SIG-M5 treated with dmso at 0.1 percent for 504 hours (cell line): ENCODE data around the gene KBTBD13.
"Not testable (repeated sequence)": the region's sequence is repeated elsewhere in the genome, so short reads cannot be mapped to it uniquely, and the experiment has no call there.

Source experiments
- DNase-seq: peaks from one replicate; lab custom pipeline; 2025; ENCODE audit not compliant: unreplicated experiment; lab: John Stamatoyannopoulos, UW

KBTBD13 gene

GRCh38 chr15:65076486-65077290 lies at the start of gene KBTBD13:
Gene KBTBD13 (plus strand): TSS chr15:65076746. CDS start chr15:65076816, 70 bp downstream.
- DNase-seq: no peak

- no peak for DNase-seq
Measured at GRCh38 chr15:65026756-65027155, 49.8 kb upstream of the KBTBD13 start.

GRCh38 chr15:65027593-65027992 lies 49.0 kb upstream of the KBTBD13 start:
- DNase-seq: peak; percentile 10

- DNase-seq: no peak
Measured at GRCh38 chr15:65028338-65028737, 48.2 kb upstream of the KBTBD13 start.

- peak; percentile 66 for DNase-seq
Measured at GRCh38 chr15:65028921-65029735, 47.4 kb upstream of the KBTBD13 start, which contains the start of gene MTFMT. Gene MTFMT (minus strand): TSS chr15:65029639. CDS start chr15:65029613, 26 bp downstream.

GRCh38 chr15:65029736-65030208 lies 46.8 kb upstream of the KBTBD13 start:
- DNase-seq: no peak

- DNase-seq: no peak
Measured at GRCh38 chr15:65032801-65033537, 43.6 kb upstream of the KBTBD13 start.

GRCh38 chr15:65033659-65034269 lies 42.8 kb upstream of the KBTBD13 start:
- peak; percentile 68 for DNase-seq

GRCh38 chr15:65034719-65035118 lies 41.8 kb upstream of the KBTBD13 start:
- DNase-seq: no peak

GRCh38 chr15:65037309-65037708 lies 39.2 kb upstream of the KBTBD13 start:
- DNase-seq: no peak

- DNase-seq: no peak
Measured at GRCh38 chr15:65038428-65038827, 38.1 kb upstream of the KBTBD13 start.

GRCh38 chr15:65038836-65039235 lies 37.7 kb upstream of the KBTBD13 start:
- DNase-seq: no peak

- no peak for DNase-seq
Measured at GRCh38 chr15:65040461-65040860, 36.1 kb upstream of the KBTBD13 start.

- DNase-seq: no peak
Measured at GRCh38 chr15:65041787-65042186, 34.8 kb upstream of the KBTBD13 start.

- no peak for DNase-seq
Measured at GRCh38 chr15:65042776-65043327, 33.7 kb upstream of the KBTBD13 start.

- not testable (repeated sequence) for DNase-seq
Measured at GRCh38 chr15:65044218-65044617, 32.3 kb upstream of the KBTBD13 start.

GRCh38 chr15:65044724-65045481 lies 31.6 kb upstream of the KBTBD13 start, which contains the start of gene SLC51B:
Gene SLC51B (plus strand): TSS chr15:65045387. CDS start chr15:65050005, 4,618 bp downstream.
- DNase-seq: peak; percentile 6

GRCh38 chr15:65048241-65048640 lies 28.3 kb upstream of the KBTBD13 start:
- DNase-seq: no peak

- peak; percentile 86 for DNase-seq
Measured at GRCh38 chr15:65049418-65049840, 27.1 kb upstream of the KBTBD13 start.
